Measurements from ENCODE around the gene SMPD1. TPM values are rescaled to one million over a fixed set of nuclear protein-coding genes. Genes with fewer than 3 reads are reported as not detected.

Gene SMPD1
- total and polyA plus RNA-seq, 2 donors from 2014 or later, result 76.0 to 155 TPM

DNA sequence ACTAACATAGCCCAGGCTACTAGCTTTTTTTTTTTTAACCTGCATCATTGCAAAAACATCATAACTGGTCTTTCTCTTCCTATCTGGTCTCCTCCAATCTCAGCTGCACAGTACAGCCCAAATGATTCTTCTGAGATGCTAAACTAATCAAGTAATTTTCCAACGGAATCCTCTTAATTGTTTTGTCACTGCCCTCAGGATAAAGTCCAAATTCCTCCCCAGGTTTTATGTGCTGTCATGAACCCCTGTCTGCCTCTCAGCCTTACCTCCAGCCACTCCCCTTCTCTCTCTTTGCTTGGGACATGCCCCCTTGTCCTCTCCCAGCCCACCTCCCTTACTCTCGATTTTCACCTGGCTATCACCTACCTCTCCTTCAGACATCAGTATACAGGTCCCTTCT lies 16.1 kb downstream of the SMPD1 start:
- DNase-seq (no peak), FAIRE-seq (no peak)
- Histone ChIP-seq H3K27ac (ENCODE audit: low read depth in 2 of 2, low read length in 2 of 2) (no peak overlapping the region), H3K4me3 (ENCODE audit: low read length in 3 of 3) (no peak overlapping the region), H3K27me3 (ENCODE audit: control insufficient read depth, insufficient read depth, low read length) (no peaks in the 10 kb centered on the region), H3K9me3 (ENCODE audit: control insufficient read depth in 2 of 3, insufficient read depth in 1 of 3, low read length in 3 of 3) (no peaks in the 10 kb centered on the region), H3K9ac (ENCODE audit: low read length in 3 of 3) (no peak overlapping the region), H3K4me1 (ENCODE audit: control insufficient read depth in 2 of 3, insufficient read depth in 2 of 3, low read depth in 1 of 3, low read length in 3 of 3) (peaks cover 0 to 20% (median 9%) of the 10 kb centered on the region in 3 donors), H3K36me3 (ENCODE audit: control insufficient read depth in 2 of 3, insufficient read depth in 3 of 3, low read length in 3 of 3) (peaks cover 0 to 11% (median 3%) of the 10 kb centered on the region in 3 donors)
- TF ChIP-seq, protein P1, sequence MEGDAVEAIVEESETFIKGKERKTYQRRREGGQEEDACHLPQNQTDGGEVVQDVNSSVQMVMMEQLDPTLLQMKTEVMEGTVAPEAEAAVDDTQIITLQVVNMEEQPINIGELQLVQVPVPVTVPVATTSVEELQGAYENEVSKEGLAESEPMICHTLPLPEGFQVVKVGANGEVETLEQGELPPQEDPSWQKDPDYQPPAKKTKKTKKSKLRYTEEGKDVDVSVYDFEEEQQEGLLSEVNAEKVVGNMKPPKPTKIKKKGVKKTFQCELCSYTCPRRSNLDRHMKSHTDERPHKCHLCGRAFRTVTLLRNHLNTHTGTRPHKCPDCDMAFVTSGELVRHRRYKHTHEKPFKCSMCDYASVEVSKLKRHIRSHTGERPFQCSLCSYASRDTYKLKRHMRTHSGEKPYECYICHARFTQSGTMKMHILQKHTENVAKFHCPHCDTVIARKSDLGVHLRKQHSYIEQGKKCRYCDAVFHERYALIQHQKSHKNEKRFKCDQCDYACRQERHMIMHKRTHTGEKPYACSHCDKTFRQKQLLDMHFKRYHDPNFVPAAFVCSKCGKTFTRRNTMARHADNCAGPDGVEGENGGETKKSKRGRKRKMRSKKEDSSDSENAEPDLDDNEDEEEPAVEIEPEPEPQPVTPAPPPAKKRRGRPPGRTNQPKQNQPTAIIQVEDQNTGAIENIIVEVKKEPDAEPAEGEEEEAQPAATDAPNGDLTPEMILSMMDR (IDR thresholded peaks at IDR 0.05; ENCODE audit: borderline replicate concordance, extremely low read depth, insufficient read depth), result no peak
- intact Hi-C loops (cut with DNase I), result no loop called here

DNA sequence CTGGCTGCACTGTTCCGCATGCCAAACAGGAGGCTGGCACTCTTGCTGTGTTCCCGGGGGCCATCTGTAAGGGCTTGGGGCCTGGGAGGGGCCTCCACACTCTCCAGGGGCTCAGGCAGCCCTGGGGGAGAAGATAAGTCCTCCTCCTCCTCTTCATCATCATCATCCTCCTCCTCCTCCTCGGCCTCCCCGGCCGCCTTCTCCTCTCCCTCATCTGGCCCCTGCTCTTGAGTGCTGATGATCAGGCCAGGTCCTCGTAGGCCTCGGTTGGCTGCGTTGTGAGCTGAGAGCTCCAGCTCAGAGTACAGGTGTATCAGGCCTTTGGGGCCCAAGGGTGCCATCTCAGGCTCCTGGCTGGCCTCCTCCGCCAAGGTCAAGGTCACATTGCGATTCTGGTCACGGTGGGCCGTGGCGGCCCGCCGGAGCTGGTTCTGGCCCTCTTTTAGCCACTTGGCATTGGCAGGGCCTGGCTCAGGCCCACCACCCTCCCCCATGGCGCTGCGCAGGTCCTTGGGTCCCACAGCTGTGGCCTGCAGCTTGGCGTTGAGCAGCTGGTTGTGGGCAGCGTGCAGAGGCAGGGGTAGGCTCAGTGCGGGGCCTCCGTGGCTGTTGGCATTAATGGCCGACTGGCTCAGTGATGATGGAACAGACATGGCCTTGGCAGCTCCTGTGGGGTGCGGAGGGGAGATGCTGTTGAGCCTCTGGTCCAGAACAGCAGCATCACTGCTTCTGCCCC lies 20.6 kb downstream of the SMPD1 start:
- Histone ChIP-seq H3K4me1 (ENCODE audit: control insufficient read depth in 2 of 3, insufficient read depth in 2 of 3, low read depth in 1 of 3, low read length in 3 of 3) (peaks cover 0 to 9% (median 9%) of the 10 kb centered on the region in 3 donors), H3K9me3 (ENCODE audit: control insufficient read depth in 2 of 3, insufficient read depth in 1 of 3, low read length in 3 of 3) (no peaks in the 10 kb centered on the region), H3K27me3 (ENCODE audit: control insufficient read depth, insufficient read depth, low read length) (no peaks in the 10 kb centered on the region), H3K36me3 (ENCODE audit: control insufficient read depth in 2 of 3, insufficient read depth in 3 of 3, low read length in 3 of 3) (peaks cover 0 to 4% (median 3%) of the 10 kb centered on the region in 3 donors), H3K9ac (ENCODE audit: low read length in 3 of 3) (no peak overlapping the region), H3K27ac (ENCODE audit: low read depth in 2 of 2, low read length in 2 of 2) (no peak overlapping the region), H3K4me3 (ENCODE audit: low read length in 3 of 3) (no peak overlapping the region)
- intact Hi-C loops (cut with DNase I), result no loop called here
- DNase-seq, result no peak
- TF ChIP-seq, protein P1 (IDR thresholded peaks at IDR 0.05; ENCODE audit: borderline replicate concordance, extremely low read depth, insufficient read depth), result no peak
- FAIRE-seq, result no peak

DNA sequence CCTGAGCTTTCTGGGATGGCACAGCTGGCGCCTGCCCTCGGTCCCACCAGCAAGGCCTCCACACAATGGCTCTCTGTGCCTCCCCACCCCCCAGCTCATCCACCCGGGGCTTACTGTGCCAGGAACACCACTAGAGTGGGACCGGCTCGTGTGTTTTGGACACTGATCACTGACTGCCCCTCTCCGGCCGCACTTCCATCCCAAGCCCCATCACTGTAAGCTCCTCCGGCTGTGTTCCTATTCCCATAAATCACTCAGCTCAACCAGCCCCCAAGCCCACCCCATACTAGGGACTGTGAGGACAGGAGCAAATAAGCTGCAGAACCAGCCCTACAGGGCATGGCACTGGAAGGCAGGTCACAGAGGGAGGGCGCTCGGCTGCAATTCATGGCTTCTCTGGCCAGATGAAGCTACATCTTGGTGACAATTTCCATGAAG lies 21.3 kb downstream of the SMPD1 start:
- peaks cover 0 to 7% (median 6%) of the 10 kb centered on the region in 3 donors for H3K4me1 ChIP-seq (ENCODE audit: control insufficient read depth in 2 of 3, insufficient read depth in 2 of 3, low read depth in 1 of 3, low read length in 3 of 3)
- no peaks in the 10 kb centered on the region for H3K27me3 ChIP-seq (ENCODE audit: control insufficient read depth, insufficient read depth, low read length)
- no peak for FAIRE-seq

More for the DNA sequence above, 21.3 kb downstream of the SMPD1 start:
- no peak overlapping the region for H3K27ac ChIP-seq (ENCODE audit: low read depth in 2 of 2, low read length in 2 of 2)
- no peak overlapping the region for H3K9ac ChIP-seq (ENCODE audit: low read length in 3 of 3)
- no peaks in the 10 kb centered on the region for H3K9me3 ChIP-seq (ENCODE audit: control insufficient read depth in 2 of 3, insufficient read depth in 1 of 3, low read length in 3 of 3)
- peaks cover 0 to 4% (median 3%) of the 10 kb centered on the region in 3 donors for H3K36me3 ChIP-seq (ENCODE audit: control insufficient read depth in 2 of 3, insufficient read depth in 3 of 3, low read length in 3 of 3)
- TF ChIP-seq, protein P1 (IDR thresholded peaks at IDR 0.05; ENCODE audit: borderline replicate concordance, extremely low read depth, insufficient read depth), result no peak
- DNase-seq, result no peak
- no peak overlapping the region for H3K4me3 ChIP-seq (ENCODE audit: low read length in 3 of 3)
- intact Hi-C loops (cut with DNase I), result no loop called here
